HG03139 (cell line): Measurements from ENCODE around the gene METTL23.
"Not testable (repeated sequence)": the region's sequence is repeated elsewhere in the genome, so short reads cannot be mapped to it uniquely, and the experiment has no call there.

Experiments
- ATAC-seq: cut with Tn5 transposase; IDR thresholded peaks from one replicate; pipeline ENCODE4 v1.9.1; 2021; ENCODE audit not compliant: unreplicated experiment

The METTL23 gene

GRCh38 chr17:76695059-76695831 lies 31.4 kb upstream of the METTL23 start:
- ATAC-seq: no peak

DNA sequence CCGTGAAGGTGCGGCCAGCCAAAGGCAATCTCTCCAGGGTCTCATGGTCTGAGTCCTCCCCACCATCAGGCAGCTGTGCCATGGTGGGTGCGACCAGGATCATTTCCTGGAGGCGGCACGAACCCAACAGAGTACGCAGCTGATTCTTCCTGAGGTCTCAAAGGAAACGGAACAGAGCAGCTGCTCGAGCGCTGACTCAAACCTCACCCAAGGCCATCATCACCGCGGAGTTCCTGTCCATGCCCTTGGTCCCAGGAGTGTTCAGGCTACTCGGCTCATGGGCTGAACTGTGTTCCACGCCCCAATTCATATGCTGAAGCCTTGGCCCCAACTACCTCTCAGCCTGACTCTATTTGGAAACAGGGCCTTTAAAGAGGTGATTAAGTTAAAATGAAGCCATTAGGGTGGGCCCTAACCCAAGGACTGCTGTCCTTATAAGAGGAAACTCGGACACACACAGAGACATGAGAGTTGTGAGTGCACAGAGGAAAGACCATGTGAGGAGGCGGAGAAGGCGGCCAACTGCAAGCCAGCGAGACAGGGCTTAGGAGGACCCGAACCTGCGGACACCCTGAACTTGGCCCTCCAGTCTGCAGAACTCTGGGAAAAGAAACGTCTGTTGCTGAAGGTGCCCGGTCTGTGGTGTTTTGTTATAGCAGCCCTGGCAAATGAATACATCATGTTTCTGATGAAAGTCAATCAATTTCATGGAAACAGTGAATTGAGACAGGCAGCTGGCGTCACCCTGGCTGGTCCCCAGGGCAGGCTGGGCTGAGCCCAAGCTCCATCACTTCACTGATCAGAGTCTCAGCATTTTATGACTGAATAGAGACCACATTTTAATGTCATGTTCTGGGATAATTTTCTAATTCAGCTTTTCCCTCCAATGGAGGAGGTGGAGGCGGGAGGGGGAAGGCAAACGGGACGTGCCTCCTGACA lies 29.6 kb upstream of the METTL23 start:
- ATAC-seq: no peak

GRCh38 chr17:76697702-76698465 lies 28.8 kb upstream of the METTL23 start:
- no peak for ATAC-seq

- ATAC-seq: not testable (repeated sequence)
Measured at GRCh38 chr17:76698466-76698977, 28.1 kb upstream of the METTL23 start.

DNA sequence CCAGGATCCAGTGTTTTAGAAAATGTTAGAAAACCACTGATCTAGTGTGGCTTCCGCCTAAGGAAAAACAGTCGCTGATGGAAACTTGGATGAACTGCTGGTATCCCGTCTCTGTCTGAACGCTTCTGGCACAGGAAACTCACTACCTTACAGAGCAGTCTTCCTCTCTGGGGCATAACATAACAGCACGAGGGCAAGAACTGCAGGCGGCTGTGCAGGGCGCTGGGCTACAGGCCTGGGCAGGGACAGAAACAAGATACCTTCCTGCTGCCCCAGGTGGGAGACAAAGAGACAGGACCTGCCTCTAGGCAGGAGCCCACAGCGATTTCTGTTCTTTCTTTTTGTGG lies 26.4 kb upstream of the METTL23 start:
- no peak for ATAC-seq

DNA sequence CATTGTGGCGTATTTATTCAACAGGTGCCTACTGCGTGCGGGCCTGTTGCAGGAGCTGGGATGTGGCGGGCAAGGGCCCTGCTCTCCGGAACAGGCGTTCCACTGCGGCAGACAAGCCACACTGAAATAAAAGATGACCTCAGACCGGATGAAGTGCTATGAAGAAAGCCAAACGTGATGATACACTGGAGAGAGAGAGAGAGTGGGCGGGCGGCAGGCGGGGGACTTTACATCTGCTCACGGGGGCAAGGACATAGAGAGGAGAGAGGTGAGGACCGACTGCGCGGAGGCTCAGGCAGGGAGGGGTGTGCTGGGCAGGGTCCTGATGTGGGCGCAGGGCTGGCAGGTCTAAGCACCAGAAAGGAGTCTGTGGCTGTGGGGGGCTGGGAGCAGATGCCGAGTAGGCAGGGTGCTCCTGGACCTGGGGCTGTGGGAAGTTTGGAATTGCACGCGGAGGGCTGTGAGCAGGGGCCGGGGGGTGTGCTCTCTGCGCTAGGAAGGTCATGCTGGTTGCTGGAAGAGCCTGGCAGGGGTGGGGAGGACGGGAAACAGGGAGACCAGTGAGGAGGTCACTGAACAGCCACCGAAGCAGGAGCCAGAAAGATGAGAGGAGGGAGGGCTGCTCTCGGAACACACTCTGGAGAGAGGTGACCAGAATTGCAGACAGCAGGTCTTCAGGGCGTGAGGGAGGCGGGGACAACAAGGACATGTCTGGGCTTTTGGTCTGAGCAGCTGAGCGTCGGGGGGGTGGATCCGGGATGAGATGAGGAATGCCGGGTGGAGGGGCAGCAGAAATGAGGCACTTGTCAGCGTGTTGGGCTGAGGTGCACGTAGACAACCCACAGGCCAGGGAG lies 25.8 kb upstream of the METTL23 start:
- no peak for ATAC-seq

- ATAC-seq: no peak
Measured at GRCh38 chr17:76701471-76701967, 25.1 kb upstream of the METTL23 start.

DNA sequence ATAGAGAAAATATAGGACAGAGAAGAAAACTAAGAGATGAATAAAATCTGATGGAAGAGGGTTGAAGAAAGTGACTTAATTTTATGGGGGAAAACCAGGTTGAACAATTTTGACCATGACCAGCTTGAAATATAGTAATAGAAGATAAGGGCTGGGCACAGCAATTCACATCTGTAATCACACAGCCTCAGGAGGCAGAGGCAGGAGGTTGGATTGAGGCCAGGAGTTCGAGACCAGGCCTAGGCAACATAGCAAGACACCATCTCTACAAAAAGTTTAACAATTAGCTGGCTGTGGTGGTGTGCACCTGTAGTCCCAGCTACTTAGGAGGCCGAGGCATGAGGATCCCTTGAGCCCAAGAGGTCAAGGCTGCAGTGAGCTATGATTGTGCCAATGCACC lies 24.6 kb upstream of the METTL23 start:
- no peak for ATAC-seq

DNA sequence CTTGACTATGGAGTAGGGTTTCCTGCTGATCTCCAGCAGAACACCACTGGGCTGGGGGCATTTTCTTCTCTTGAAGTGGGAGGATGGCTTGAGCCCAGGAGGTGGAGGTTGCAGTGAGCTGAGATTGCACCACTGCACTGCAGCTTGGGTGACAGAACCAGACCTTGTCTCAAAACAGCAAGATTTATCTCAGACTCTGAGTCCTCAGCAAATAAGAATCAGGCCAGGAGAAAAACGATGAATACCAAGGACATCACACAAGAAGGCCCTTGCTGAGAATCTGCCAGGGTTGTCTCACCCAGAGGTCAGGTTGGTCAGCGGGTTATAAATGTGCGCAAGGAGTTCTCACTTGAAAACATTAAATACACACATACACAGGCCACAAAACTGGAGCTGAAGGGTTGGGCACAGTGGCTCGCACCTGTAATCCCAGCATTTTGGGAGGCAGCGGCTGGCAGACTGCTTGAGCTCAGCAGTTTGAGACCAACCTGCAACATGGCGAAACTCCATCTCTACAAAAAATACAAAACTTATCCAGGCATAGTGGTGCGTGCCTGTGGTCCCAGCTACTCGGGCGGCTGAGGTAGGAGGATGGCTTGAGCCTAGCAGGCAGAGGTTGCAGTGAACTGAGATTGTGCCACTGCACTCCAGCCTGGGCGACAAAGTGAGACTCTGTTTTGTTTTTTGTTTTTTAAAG lies 23.6 kb upstream of the METTL23 start:
- ATAC-seq: no peak

GRCh38 chr17:76704805-76705204 lies 21.8 kb upstream of the METTL23 start:
- ATAC-seq: no peak

DNA sequence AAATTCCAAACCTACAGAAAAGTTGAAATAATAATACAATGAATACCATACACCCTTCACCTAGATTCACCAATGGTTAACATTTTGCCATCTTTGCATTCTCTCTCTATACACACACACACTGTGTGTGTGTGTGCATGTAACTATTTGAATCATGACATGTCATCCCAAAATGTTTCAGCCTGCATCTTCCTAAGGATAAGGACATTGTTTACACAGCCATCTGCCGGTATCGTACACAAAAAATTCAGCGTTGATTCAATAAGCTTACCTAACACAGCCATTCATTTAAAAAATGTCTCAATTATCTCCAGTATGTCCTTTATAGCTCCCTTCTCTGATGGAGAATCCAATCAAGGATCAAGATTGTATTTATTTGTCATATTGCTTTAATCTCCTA lies 19.8 kb upstream of the METTL23 start:
- no peak for ATAC-seq

DNA sequence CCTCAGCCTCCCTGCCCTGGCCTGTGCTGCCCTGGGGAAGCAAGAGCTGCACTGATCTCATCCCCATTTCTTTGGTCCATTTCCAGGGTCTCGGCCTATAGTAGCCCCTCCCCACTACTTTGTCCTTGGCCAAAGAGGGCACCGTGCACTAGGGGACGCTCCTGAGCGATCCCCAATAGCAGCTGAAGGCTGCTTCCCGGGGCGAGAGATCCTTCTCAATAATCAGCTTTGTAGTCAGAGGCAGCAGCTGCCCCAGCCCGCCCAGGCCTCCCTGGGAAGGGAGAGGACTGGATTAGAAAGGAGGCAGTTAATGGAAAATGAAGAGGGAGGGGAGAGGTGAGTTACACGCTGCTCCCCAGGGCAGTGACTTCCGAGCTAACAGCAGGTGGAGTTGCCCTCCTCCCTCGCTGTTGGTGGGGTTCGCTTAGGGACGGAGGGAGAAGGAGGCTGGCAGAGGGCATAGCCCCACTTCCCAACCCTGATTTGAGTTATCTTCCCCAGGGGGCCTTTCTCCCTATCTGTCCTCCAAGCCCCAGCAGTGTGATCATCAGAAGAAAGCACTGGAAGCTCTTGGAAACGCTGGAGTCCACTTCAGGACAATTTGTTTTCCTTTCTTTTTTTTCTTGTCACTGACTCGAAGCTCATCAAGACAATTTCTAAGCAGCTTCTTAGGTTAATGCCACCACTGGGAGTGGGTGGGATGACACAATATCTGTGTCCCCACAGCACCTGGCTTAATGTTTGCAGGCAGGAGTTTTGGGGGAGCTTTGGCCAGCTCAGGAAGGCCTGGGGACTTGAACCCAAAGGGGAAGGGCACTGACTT lies 18.4 kb upstream of the METTL23 start:
- ATAC-seq: no peak

- no peak for ATAC-seq
Measured at GRCh38 chr17:76709077-76709950, 17.3 kb upstream of the METTL23 start.

DNA sequence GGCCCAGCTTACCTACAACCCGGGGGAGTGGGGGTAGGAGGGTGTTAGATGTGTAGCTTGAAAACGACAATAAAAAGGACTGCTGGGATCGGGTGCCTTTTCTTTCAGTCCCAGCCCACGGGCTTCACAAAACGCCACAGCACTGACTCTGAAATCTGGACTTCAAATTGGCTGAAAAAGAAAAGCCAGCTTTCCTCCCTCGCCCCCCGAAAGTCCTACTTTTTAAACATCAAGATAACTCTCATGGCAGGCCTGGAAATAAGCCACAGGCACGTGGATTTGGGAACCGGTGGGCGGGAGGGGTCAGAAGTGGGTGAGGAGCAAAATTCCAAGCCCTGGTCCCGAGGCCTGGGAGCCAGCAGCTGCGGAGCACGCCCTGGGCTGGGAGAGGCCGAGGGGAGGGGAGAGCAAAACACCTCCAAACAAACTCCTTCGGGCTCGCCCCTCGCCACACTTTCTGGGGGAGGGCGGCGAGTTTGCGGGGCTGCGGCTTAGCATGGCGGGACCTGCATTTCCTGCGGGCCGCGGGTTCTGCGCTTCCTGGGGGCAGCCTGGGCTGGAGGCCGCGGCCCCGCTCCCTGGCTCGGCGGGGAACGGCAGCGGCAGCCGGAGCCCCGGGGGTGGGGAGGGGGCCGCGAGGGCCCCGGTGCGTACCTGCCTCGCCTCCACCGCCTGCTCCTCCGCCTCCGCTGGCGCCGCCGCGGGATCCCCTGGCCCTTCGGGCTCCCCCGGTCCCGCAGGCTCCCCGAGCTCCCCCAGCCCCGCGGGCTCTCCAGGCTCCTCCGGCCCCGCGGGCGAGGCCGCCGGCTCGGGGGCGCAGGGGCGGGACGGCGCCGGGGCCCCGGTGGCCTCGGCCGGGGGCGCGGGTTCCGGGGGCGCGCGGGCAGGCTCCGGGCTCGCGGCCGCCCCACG lies 16.4 kb upstream of the METTL23 start:
- not testable (repeated sequence) for ATAC-seq

DNA sequence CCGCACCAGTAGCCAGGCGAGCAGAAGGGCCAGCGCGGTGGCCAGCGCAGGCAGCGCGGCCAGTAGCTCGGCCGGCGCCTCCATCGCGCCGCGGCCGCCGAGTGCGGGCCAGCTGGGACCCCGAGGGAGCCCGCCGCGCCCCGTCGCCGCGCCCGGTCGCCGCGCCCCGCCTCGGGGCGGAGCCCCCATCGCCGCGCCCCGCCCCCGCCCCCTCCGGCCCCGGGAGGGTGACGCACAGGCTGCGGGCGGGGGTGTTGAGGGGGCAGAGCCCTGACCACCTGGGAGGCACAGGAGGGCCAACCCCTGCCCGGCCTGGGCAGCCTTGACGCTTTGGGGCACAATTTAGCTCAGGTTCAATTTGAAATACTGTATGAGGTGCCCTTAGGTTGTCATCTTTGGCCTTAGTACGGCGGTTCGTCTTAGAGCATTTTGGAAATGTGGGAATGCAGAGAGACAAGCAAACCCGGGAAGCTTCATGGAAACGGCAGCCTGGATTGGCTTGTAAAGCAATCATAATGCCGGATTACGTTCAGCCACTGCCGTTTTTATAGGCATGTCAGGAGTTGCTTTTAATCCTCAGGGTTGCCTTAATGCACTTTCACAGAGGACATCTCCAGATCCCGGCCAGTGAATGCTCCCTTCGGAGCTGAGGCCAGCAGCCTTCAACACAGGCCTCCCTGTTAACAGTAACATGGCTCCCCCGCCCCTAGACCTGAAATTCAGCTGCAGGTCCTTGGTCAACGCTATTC lies 15.6 kb upstream of the METTL23 start, which contains the start of gene MXRA7:
TSS of gene MXRA7 (minus strand) at position 103 of the 749 bp plus-strand sequence. CDS start at position 84, 19 bp downstream.
- ATAC-seq: no peak

DNA sequence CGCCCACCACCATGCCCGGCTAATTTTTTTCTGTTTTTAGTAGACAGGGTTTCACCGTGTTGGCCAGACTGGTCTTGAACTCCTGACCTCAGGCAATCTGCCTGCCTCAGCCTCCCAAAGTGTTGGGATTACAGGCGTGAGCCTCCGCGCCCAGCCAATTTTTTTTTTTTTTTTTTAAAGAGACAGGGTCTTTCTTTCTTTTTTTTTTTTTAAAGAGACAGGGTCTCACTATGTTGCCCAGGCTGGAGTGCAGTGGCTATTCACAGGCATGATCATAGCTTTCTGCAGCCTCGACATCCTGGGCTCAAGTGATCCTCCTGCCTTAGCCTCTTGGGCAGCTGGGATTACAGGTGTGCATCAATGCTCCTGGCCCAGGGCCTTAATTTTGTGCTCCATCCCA lies 14.3 kb upstream of the METTL23 start:
- ATAC-seq: not testable (repeated sequence)
